Osteoblast (primary cell): ENCODE results near the gene ACP6. TPM values are rescaled to one million over a fixed set of nuclear protein-coding genes. Genes with fewer than 3 reads are reported as not detected.

ENCODE experiments used
- DNase-seq: peaks from one replicate; pipeline ENCODE4 v3.0.0; 2011; ENCODE audit warnings: low spot score, mixed read lengths; ENCODE audit not compliant: insufficient read length; ENCODE audit errors: missing footprints
- H2AFZ ChIP-seq: 2 replicates; pipeline ENCODE4 v1.6.0; 2011; ENCODE audit warnings: mild to moderate bottlenecking, low read length
- H3K27ac ChIP-seq: 2 replicates; pipeline ENCODE4 v1.5.1; 2011; ENCODE audit warnings: mild to moderate bottlenecking, low read depth, low read length, moderate library complexity
- H3K27me3 ChIP-seq: 2 replicates; pipeline ENCODE4 v1.6.0; 2012; ENCODE audit warnings: mild to moderate bottlenecking, control low read depth, inconsistent platforms, low read length, moderate library complexity; ENCODE audit not compliant: insufficient read depth
- H3K36me3 ChIP-seq: 2 replicates; pipeline ENCODE4 v1.5.1; 2011; ENCODE audit warnings: mild to moderate bottlenecking, low read length, control low read depth, moderate library complexity; ENCODE audit not compliant: insufficient read depth
- H3K4me1 ChIP-seq: 2 replicates; pipeline ENCODE4 v1.5.1; 2011; ENCODE audit warnings: mild to moderate bottlenecking, low read length, control low read depth, moderate library complexity; ENCODE audit not compliant: insufficient read depth
- H3K4me2 ChIP-seq: 2 replicates; pipeline ENCODE4 v1.6.0; 2011; ENCODE audit warnings: mild to moderate bottlenecking, low read length; ENCODE audit not compliant: insufficient read depth
- H3K4me3 ChIP-seq: fragments of 200-600 bp; sonication (generic); 3 replicates; pipeline ENCODE4 v1.5.1; 2012; ENCODE audit warnings: mild to moderate bottlenecking, low read length, inconsistent platforms; ENCODE audit not compliant: insufficient read depth
- H3K79me2 ChIP-seq: 2 replicates; pipeline ENCODE4 v1.6.0; 2012; ENCODE audit warnings: mild to moderate bottlenecking, low read length, control low read depth, inconsistent platforms; ENCODE audit not compliant: insufficient read depth
- H3K9me3 ChIP-seq: 2 replicates; pipeline ENCODE4 v1.5.1; 2011; ENCODE audit warnings: low read depth, low read length, control low read depth
- H4K20me1 ChIP-seq: 2 replicates; pipeline ENCODE4 v1.6.0; 2012; ENCODE audit warnings: mild to moderate bottlenecking, low read length, control low read depth; ENCODE audit not compliant: insufficient read depth
- CTCF ChIP-seq: IDR thresholded peaks from 2 replicates; pipeline ENCODE4 v1.5.1; 2011; ENCODE audit warnings: mild to moderate bottlenecking, low read depth, low read length, moderate library complexity; ENCODE audit errors: extremely low read depth
- total RNA-seq: library from RNA; depleted of rRNA; stranded (reverse); fragments of >200 nt; gene quantifications from 2 replicates; pipeline ENCODE4 v1.2.3, GENCODE V29; 2012

Gene ACP6
- total RNA-seq, 1 donor: 6.9 TPM

- no peaks in the 10 kb centered on the region for H4K20me1 ChIP-seq
- H3K27ac ChIP-seq: no peak overlapping the region
- H2AFZ ChIP-seq: no peak overlapping the region
- no peak for TF ChIP-seq CTCF
- H3K9me3 ChIP-seq: peaks cover 2% of the 10 kb centered on the region
- DNase-seq: no peak
- no peak overlapping the region for H3K4me3 ChIP-seq
- H3K36me3 ChIP-seq: no peaks in the 10 kb centered on the region
- H3K4me1 ChIP-seq: peaks cover 26% of the 10 kb centered on the region
- H3K79me2 ChIP-seq: peaks cover 2% of the 10 kb centered on the region
- no peak overlapping the region for H3K4me2 ChIP-seq
- no peaks in the 10 kb centered on the region for H3K27me3 ChIP-seq
Observed at GRCh38 chr1:147673406-147673805, 3.1 kb upstream of the ACP6 start.

GRCh38 chr1:147669469-147670318 lies 630 bp downstream of the ACP6 start:
- peak; percentile 83 for DNase-seq
- Histone ChIP-seq H4K20me1 (no peaks in the 10 kb centered on the region), H3K36me3 (no peaks in the 10 kb centered on the region), H3K79me2 (peaks cover 6% of the 10 kb centered on the region), H3K4me3 (peak overlapping the region; percentile 84), H3K4me2 (peak overlapping the region; percentile 83), H3K4me1 (peaks cover 11% of the 10 kb centered on the region), H3K9me3 (no peaks in the 10 kb centered on the region), H3K27ac (peak overlapping the region; percentile 32), H3K27me3 (no peaks in the 10 kb centered on the region), H2AFZ (peak overlapping the region; percentile 95)
- TF ChIP-seq CTCF: no peak

- no peaks in the 10 kb centered on the region for H3K36me3 ChIP-seq
- H2AFZ ChIP-seq: no peak overlapping the region
- H3K4me1 ChIP-seq: peaks cover 7% of the 10 kb centered on the region
- H3K4me2 ChIP-seq: no peak overlapping the region
- peaks cover 6% of the 10 kb centered on the region for H3K79me2 ChIP-seq
- no peak overlapping the region for H3K27ac ChIP-seq
- no peaks in the 10 kb centered on the region for H3K9me3 ChIP-seq
- DNase-seq: peak; percentile 77
- peak; percentile 31 for TF ChIP-seq CTCF
- no peaks in the 10 kb centered on the region for H3K27me3 ChIP-seq
- peaks cover 3% of the 10 kb centered on the region for H4K20me1 ChIP-seq
- H3K4me3 ChIP-seq: no peak overlapping the region
Observed at GRCh38 chr1:147665521-147665920, 4.8 kb downstream of the ACP6 start.

- H3K36me3 ChIP-seq: no peaks in the 10 kb centered on the region
- H3K9me3 ChIP-seq: no peaks in the 10 kb centered on the region
- DNase-seq: no peak
- H4K20me1 ChIP-seq: peaks cover 8% of the 10 kb centered on the region
- H3K4me1 ChIP-seq: peaks cover 5% of the 10 kb centered on the region
- H3K79me2 ChIP-seq: peaks cover 6% of the 10 kb centered on the region
- no peak overlapping the region for H2AFZ ChIP-seq
- no peak for TF ChIP-seq CTCF
- H3K27ac ChIP-seq: no peak overlapping the region
- no peak overlapping the region for H3K4me2 ChIP-seq
- H3K27me3 ChIP-seq: no peaks in the 10 kb centered on the region
- no peak overlapping the region for H3K4me3 ChIP-seq
Observed at GRCh38 chr1:147664206-147664605, 6.1 kb downstream of the ACP6 start.
